NCI-H446 (cell line): Measurements from ENCODE around the gene POLD1.

Experiments used
- DNase-seq, 2 experiments: peaks; one replicate each; lab custom pipeline; 2025; lab: John Stamatoyannopoulos, UW

Gene POLD1

DNA sequence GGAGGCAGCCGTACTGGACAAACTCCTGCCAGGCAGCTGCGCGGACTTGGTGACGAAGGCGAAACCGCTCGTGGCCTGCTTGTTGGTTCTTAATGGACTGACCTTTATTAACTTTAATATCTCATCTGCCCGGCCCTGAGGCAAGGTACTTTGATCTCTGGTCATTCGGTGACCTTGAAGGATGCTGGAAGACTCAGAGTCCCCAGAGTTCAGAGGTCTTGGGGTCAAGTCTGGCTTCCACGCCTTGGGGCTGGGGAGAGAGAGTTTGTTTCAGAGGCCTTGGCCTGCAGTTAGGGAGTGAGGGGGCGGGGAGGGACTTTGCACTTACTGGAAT, 82.5 kb downstream of the POLD1 start:
- peak in 1 of 2 experiments; percentile 17 for DNase-seq

DNA sequence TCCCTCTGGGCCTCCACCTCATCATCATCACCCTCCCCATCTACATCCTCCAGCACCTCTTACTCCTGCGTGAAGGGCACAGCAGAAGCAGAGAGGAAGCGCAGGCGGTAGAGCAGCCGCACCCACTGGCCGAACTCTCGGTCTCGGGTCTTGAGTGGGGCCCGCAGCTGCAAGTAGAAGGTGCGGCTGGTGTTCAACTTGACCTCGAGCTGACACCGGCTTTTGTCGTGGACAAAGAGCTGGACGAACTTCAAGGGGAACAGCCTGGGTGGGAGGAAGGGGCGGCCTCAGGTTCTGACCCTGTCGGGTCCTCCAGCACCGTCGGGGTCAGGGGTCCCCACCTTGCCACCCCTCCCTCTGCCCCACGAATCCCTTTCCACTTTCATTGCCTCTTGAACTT, 83.4 kb downstream of the POLD1 start:
- no peak for DNase-seq
